ENCODE results near the gene CHRM1.
"Not testable (repeated sequence)": the region's sequence is repeated elsewhere in the genome, so short reads cannot be mapped to it uniquely, and the experiment has no call there.

Gene CHRM1

GRCh38 chr11:62921201-62921572, at the start of gene CHRM1:
TSS of gene CHRM1 (minus strand) at chr11:62921363. CDS start at chr11:62911100, 10,263 bp downstream.
- DNase-seq = no peak

- DNase-seq = no peak
Observed at GRCh38 chr11:62965574-62965973, 44.4 kb upstream of the CHRM1 start.

DNA sequence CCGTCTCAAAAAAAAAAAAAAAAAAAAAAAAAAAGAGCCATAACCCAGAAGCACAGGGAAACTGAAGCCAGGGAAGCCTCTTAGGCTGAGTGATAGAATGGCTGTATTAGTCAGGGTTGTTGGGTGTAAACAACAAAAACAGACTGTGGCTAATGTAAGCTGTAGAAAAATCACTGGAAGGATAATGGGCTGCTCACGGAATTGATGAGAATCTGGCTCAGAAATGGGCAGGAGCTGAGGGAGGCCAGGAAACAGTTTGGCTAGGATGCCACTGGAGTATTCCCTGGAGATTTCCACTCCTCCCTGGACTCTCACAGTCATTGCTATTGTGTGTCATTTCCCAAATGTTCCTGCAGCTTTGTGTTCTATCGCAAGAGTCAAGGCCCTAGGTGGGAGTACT, 41.2 kb upstream of the CHRM1 start:
- DNase-seq = no peak

DNA sequence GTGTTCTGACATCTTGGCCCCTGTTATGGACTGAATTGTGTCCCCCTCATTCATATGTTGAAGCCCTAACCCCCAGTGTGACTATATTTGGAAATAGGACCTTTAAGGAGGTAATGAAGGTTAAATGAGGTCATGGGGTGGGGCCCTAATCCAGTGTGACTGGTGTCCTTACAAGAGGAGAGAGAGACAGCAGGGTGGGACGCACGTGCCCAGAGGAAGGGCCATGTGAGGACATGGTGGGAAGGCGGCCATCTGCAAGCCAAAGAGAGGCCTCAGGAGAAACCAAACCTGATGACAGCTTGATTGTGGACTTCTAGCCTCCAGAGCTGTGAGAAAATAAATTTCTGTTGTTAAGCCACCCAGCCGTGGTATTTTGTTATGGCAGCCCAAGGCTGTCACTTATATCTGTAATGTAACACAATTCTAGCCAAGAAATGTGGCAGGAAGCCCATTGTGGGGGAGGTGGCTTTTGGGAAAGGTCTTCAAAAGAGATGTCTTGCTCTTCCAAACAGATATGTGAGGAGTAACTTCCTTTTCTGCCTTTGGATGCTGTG, 39.9 kb upstream of the CHRM1 start:
- DNase-seq = no peak

- DNase-seq = no peak
Observed at GRCh38 chr11:62959422-62959980, 38.3 kb upstream of the CHRM1 start.

- no peak for DNase-seq
Observed at GRCh38 chr11:62958547-62959421, 37.6 kb upstream of the CHRM1 start.

DNA sequence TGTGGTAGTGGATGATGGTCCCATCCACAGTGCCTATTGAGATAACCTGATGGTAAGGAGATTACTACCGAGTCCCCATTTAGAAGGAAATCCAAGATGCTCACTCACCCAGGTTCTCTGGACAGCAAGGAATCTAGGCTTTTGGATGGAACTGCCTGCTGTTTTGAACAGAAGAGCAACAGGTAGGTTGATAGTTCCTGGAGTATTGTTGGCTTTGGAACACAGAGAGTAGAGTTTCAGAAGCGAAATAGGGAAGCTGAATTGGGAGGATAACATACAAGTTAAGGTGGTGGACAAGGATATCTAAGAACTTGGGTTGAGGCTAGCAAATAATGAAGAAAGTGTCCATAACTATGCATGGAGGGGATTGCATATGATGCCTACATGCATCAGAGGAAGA, 36.0 kb upstream of the CHRM1 start:
- no peak for DNase-seq

- DNase-seq = no peak
Observed at GRCh38 chr11:62954478-62954877, 33.3 kb upstream of the CHRM1 start.

DNA sequence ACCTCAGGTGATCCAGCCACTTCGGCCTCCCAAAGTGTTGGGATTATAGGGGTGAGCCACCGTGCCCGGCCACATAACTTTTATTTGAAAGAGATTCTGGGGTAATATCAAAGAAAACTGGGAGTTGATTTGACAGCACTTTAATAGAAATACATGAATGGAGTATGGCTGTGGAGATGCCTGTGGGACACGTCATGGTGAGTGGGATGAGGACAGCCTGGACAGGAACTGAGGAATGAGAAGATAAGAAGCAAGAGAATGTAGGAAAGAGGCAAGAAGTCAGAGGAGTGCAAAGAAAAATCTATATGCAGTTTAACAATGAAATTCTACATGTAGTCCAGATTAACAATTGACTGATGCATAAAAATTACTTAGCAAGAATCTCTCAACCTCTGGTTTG, 32.6 kb upstream of the CHRM1 start:
- no peak for DNase-seq

DNA sequence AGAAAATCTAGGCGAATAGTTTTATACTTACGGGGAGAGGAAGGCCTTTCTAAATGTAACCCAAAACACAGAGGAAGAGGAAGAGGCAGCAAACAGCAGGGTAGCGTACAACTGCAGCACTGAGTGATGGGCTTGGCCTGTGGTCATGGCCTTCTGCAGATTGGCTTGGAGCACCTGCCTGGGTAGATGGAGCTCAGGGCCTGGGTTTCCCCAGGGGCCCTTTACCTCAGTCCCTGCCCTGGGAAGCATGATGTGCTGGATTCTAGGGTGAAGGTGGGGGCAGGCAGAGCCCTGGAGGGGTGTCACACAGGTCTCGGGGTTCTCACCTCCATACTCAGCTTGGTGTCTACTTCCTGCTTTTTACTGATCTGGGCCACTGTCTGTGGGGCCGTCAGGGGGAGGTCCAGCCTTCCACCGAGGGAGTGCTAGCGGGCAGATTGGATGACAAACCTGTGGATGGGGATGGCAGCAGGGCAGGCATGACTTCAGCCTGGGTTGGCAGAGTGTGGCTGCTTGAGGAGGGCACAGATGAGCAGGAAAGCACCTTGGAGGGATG, 27.7 kb upstream of the CHRM1 start:
- no peak for DNase-seq

- not testable (repeated sequence) for DNase-seq
Observed at GRCh38 chr11:62945538-62945937, 24.4 kb upstream of the CHRM1 start.

GRCh38 chr11:62937528-62937927, 16.4 kb upstream of the CHRM1 start:
- not testable (repeated sequence) for DNase-seq

GRCh38 chr11:62934496-62934785, 13.3 kb upstream of the CHRM1 start:
- DNase-seq = no peak

- no peak for DNase-seq
Observed at GRCh38 chr11:62933750-62934495, 12.8 kb upstream of the CHRM1 start.

GRCh38 chr11:62933285-62933684, 12.1 kb upstream of the CHRM1 start:
- DNase-seq = no peak

GRCh38 chr11:62931499-62932278, 10.5 kb upstream of the CHRM1 start:
- DNase-seq = no peak

GRCh38 chr11:62930666-62931065, 9.5 kb upstream of the CHRM1 start:
- DNase-seq = no peak

GRCh38 chr11:62930157-62930556, 9.0 kb upstream of the CHRM1 start:
- DNase-seq = no peak

GRCh38 chr11:62928011-62928410, 6.8 kb upstream of the CHRM1 start:
- no peak for DNase-seq

DNA sequence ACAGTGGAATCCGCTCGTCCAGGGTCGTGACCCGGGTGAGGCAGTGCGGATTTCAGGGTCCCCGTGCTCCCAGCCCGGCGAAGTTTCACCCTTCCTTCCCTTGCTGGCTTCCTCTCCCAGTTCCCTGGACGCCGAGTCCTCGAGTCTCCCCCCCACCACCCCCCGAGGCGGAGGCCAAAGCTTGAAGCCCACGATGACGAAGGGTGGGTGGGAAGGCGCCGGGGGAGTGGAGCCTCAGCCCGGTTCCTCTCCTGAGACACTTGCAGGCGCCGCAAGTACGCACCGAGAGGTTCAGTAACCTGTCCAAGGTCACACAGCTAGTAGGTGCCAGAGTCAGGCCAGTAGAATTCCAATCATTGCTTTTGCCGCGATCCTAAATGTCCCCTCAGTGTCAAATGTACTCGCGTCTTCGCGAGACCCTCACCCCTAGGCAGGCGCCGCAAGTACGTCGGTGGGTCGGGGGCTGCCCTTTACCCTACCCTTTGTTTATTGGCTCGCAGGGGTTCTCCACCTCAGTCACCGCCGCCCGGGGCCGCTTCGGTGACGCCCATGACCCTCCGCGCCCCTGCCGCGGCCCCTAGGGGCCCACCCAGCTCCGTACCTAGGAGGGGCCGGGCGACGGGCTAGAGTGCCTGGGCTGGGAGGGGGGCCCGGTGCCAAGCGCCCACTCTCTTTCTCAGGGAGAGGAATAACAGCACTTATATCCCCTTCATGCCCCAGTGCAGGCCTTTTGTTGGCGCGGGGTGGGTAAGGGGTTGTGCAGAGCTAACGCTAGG, 5.7 kb upstream of the CHRM1 start:
- no peak for DNase-seq

- DNase-seq = no peak
Observed at GRCh38 chr11:62925745-62926679, 4.8 kb upstream of the CHRM1 start.
